SK-N-SH treated with all-trans-retinoic acid at 6 μM for 48 hours (cell line): Measurements from ENCODE around the gene FSD2.

ENCODE experiments used
- ATAC-seq: fragments of 200-7000 bp; cut with Tn5 transposase; 3 replicates; pipeline ENCODE4 v1.9.1; 2020; ENCODE audit warnings: mild to moderate bottlenecking, moderate library complexity
- ARNTL ChIP-seq: fragments of 450-650 bp; formaldehyde crosslinking; IDR thresholded peaks from 2 replicates; pipeline ENCODE4 v1.5.0; 2020; ENCODE audit warnings: low read depth, mild to moderate bottlenecking, moderate library complexity, borderline replicate concordance
- BACH2 ChIP-seq: fragments of 250-450 bp; sonication (Bioruptor Pico); IDR thresholded peaks from 2 replicates; pipeline ENCODE4 v1.9.0; 2021; ENCODE audit warnings: mild to moderate bottlenecking, borderline replicate concordance
- CSDC2 ChIP-seq: fragments of 250-450 bp; sonication (Bioruptor Pico); IDR thresholded peaks from 2 replicates; pipeline ENCODE4 v1.5.0; 2020; ENCODE audit warnings: mild to moderate bottlenecking, moderate library complexity
- ESRRG ChIP-seq: fragments of 250-450 bp; sonication (Bioruptor Pico); IDR thresholded peaks from 2 replicates; pipeline ENCODE4 v1.6.1; 2021; ENCODE audit warnings: mild to moderate bottlenecking
- GLIS3 ChIP-seq: fragments of 250-450 bp; sonication (Bioruptor Pico); IDR thresholded peaks from 2 replicates; pipeline ENCODE4 v1.5.0; 2020; ENCODE audit warnings: mild to moderate bottlenecking, moderate library complexity
- ISL1 ChIP-seq: fragments of 250-450 bp; sonication (Bioruptor Pico); IDR thresholded peaks from 2 replicates; pipeline ENCODE4 v2.1.2; 2022; ENCODE audit warnings: mild to moderate bottlenecking, moderate library complexity
- OSR1 ChIP-seq: fragments of 250-450 bp; sonication (Bioruptor Pico); IDR thresholded peaks from 2 replicates; pipeline ENCODE4 v1.8.0; 2022; ENCODE audit warnings: moderate library complexity, mild to moderate bottlenecking, inconsistent platforms
- PPARA ChIP-seq: fragments of 250-450 bp; sonication (Bioruptor Pico); IDR thresholded peaks from 2 replicates; pipeline ENCODE4 v1.5.0; 2020; ENCODE audit warnings: mild to moderate bottlenecking, borderline replicate concordance
- RARB ChIP-seq: fragments of 250-450 bp; sonication (Bioruptor Pico); IDR thresholded peaks from 2 replicates; pipeline ENCODE4 v1.8.0; 2021; ENCODE audit warnings: mild to moderate bottlenecking, moderate library complexity
- SNAI2 ChIP-seq: fragments of 250-450 bp; sonication (Bioruptor Pico); IDR thresholded peaks from 2 replicates; pipeline ENCODE4 v1.5.0; 2020; ENCODE audit warnings: mild to moderate bottlenecking, moderate library complexity
- TCF4 ChIP-seq: fragments of 250-450 bp; sonication (Bioruptor Pico); IDR thresholded peaks from 2 replicates; pipeline ENCODE4 v1.8.0; 2021; ENCODE audit warnings: mild to moderate bottlenecking, moderate library complexity, borderline replicate concordance
- TOX ChIP-seq: fragments of 250-450 bp; sonication (Bioruptor Pico); IDR thresholded peaks from 2 replicates; pipeline ENCODE4 v1.8.0; 2021; ENCODE audit warnings: mild to moderate bottlenecking, moderate library complexity, borderline replicate concordance
- ZC3H10 ChIP-seq: fragments of 250-450 bp; sonication (Bioruptor Pico); IDR thresholded peaks from 2 replicates; pipeline ENCODE4 v1.5.1; 2021; ENCODE audit warnings: mild to moderate bottlenecking, moderate library complexity
- ZFP3 ChIP-seq: fragments of 250-450 bp; sonication (Bioruptor Pico); IDR thresholded peaks from 2 replicates; pipeline ENCODE4 v1.5.0; 2020; ENCODE audit warnings: mild to moderate bottlenecking, moderate library complexity
- ZFP30 ChIP-seq: fragments of 450-650 bp; formaldehyde crosslinking; IDR thresholded peaks from 2 replicates; pipeline ENCODE4 v1.5.0; 2022; ENCODE audit warnings: mild to moderate bottlenecking, moderate library complexity
- ZNF565 ChIP-seq: fragments of 450-650 bp; formaldehyde crosslinking; conservative IDR thresholded peaks from 2 replicates; pipeline ENCODE4 v1.5.0; 2020; ENCODE audit warnings: low read depth, mild to moderate bottlenecking, moderate library complexity
- ZNF8 ChIP-seq: fragments of 450-650 bp; formaldehyde crosslinking; IDR thresholded peaks from 2 replicates; pipeline ENCODE4 v1.5.0; 2020; ENCODE audit warnings: mild to moderate bottlenecking, moderate library complexity
- TF ChIP-seq, protein P1 (sequence below): fragments of 250-450 bp; sonication (Bioruptor Pico); IDR thresholded peaks from 2 replicates; pipeline ENCODE4 v1.5.0; 2020; ENCODE audit warnings: mild to moderate bottlenecking, moderate library complexity
- TF ChIP-seq, protein P2 (sequence below): fragments of 250-450 bp; sonication (Bioruptor Pico); IDR thresholded peaks from 2 replicates; pipeline ENCODE4 v1.5.1; 2021; ENCODE audit warnings: mild to moderate bottlenecking, moderate library complexity
- TF ChIP-seq, protein P3 (sequence below): fragments of 250-450 bp; sonication (Bioruptor Pico); IDR thresholded peaks from 2 replicates; pipeline ENCODE4 v1.8.0; 2020; ENCODE audit warnings: mild to moderate bottlenecking, moderate library complexity, borderline replicate concordance
- TF ChIP-seq, protein P4 (sequence below): fragments of 250-450 bp; sonication (Bioruptor Pico); IDR thresholded peaks from 2 replicates; pipeline ENCODE4 v1.5.1; 2020; ENCODE audit warnings: low read depth, mild to moderate bottlenecking, moderate library complexity
- TF ChIP-seq, protein P5 (sequence below): fragments of 250-450 bp; sonication (Bioruptor Pico); IDR thresholded peaks from 2 replicates; pipeline ENCODE4 v1.8.0; 2021; ENCODE audit warnings: low read depth, mild to moderate bottlenecking, moderate library complexity, borderline replicate concordance

Gene FSD2

DNA sequence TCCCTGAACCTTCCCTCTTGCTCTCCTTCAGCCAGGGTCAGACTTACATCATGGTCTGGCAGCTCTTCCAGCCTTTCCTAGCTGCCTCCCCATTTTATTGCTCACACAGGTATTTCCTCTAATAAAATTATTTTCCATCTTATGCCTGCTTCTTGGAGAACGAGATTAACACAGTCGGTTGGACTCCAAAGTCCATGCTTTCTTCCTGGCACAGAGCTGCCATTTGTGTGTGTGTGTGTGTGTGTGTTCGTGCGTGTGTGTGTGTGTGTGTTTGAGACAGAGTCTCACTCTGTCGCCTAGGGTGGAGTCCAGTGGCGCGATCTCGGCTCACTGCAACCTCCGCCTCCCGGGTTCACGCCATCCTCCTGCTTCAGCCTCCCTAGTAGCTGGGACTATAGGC is 15.5 kb downstream of the FSD2 start:
- no peak for ATAC-seq
- TF ChIP-seq ZNF565 (CRISPR knock-in tag) (no peak), GLIS3 (CRISPR knock-in tag) (no peak), RARB (no peak), CSDC2 (no peak), ESRRG (CRISPR knock-in tag) (no peak), ZFP3 (no peak), BACH2 (CRISPR knock-in tag) (no peak), ZC3H10 (CRISPR knock-in tag) (no peak), OSR1 (CRISPR knock-in tag) (no peak), ZNF8 (CRISPR knock-in tag) (no peak), ZFP30 (CRISPR knock-in tag) (no peak), SNAI2 (CRISPR knock-in tag) (no peak), TOX (no peak)
- TF ChIP-seq, protein P1, sequence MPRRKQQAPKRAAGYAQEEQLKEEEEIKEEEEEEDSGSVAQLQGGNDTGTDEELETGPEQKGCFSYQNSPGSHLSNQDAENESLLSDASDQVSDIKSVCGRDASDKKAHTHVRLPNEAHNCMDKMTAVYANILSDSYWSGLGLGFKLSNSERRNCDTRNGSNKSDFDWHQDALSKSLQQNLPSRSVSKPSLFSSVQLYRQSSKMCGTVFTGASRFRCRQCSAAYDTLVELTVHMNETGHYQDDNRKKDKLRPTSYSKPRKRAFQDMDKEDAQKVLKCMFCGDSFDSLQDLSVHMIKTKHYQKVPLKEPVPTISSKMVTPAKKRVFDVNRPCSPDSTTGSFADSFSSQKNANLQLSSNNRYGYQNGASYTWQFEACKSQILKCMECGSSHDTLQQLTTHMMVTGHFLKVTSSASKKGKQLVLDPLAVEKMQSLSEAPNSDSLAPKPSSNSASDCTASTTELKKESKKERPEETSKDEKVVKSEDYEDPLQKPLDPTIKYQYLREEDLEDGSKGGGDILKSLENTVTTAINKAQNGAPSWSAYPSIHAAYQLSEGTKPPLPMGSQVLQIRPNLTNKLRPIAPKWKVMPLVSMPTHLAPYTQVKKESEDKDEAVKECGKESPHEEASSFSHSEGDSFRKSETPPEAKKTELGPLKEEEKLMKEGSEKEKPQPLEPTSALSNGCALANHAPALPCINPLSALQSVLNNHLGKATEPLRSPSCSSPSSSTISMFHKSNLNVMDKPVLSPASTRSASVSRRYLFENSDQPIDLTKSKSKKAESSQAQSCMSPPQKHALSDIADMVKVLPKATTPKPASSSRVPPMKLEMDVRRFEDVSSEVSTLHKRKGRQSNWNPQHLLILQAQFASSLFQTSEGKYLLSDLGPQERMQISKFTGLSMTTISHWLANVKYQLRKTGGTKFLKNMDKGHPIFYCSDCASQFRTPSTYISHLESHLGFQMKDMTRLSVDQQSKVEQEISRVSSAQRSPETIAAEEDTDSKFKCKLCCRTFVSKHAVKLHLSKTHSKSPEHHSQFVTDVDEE: no peak
- TF ChIP-seq, protein P2, sequence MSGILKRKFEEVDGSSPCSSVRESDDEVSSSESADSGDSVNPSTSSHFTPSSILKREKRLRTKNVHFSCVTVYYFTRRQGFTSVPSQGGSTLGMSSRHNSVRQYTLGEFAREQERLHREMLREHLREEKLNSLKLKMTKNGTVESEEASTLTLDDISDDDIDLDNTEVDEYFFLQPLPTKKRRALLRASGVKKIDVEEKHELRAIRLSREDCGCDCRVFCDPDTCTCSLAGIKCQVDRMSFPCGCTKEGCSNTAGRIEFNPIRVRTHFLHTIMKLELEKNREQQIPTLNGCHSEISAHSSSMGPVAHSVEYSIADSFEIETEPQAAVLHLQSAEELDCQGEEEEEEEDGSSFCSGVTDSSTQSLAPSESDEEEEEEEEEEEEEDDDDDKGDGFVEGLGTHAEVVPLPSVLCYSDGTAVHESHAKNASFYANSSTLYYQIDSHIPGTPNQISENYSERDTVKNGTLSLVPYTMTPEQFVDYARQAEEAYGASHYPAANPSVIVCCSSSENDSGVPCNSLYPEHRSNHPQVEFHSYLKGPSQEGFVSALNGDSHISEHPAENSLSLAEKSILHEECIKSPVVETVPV (CRISPR knock-in tag): no peak
- TF ChIP-seq, protein P3, sequence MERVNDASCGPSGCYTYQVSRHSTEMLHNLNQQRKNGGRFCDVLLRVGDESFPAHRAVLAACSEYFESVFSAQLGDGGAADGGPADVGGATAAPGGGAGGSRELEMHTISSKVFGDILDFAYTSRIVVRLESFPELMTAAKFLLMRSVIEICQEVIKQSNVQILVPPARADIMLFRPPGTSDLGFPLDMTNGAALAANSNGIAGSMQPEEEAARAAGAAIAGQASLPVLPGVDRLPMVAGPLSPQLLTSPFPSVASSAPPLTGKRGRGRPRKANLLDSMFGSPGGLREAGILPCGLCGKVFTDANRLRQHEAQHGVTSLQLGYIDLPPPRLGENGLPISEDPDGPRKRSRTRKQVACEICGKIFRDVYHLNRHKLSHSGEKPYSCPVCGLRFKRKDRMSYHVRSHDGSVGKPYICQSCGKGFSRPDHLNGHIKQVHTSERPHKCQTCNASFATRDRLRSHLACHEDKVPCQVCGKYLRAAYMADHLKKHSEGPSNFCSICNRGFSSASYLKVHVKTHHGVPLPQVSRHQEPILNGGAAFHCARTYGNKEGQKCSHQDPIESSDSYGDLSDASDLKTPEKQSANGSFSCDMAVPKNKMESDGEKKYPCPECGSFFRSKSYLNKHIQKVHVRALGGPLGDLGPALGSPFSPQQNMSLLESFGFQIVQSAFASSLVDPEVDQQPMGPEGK (CRISPR knock-in tag): no peak
- TF ChIP-seq, protein P4, sequence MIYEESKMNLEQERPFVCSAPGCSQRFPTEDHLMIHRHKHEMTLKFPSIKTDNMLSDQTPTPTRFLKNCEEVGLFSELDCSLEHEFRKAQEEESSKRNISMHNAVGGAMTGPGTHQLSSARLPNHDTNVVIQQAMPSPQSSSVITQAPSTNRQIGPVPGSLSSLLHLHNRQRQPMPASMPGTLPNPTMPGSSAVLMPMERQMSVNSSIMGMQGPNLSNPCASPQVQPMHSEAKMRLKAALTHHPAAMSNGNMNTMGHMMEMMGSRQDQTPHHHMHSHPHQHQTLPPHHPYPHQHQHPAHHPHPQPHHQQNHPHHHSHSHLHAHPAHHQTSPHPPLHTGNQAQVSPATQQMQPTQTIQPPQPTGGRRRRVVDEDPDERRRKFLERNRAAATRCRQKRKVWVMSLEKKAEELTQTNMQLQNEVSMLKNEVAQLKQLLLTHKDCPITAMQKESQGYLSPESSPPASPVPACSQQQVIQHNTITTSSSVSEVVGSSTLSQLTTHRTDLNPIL (CRISPR knock-in tag): no peak

DNA sequence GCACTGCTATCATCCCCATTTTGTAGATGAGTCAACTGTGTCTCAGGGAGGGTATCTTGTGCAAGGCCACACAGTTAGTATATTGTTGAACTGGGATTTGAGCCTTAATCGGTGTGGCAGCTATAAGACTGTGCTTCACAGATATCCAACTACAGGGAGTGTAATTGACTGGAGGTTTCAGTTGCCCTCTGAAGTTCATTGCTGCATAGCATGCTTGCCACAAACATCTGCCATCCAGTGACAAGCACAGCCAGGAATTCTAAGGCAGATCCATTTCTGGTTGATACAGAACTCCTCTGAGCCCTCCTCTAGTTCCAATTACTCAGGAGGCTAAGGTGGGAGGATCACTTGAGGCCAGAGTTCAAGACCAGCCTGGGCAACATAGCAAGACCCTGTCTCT is 16.4 kb downstream of the FSD2 start:
- TF ChIP-seq SNAI2 (CRISPR knock-in tag) (no peak), PPARA (CRISPR knock-in tag) (no peak), TOX (no peak), ZFP30 (CRISPR knock-in tag) (no peak), ESRRG (CRISPR knock-in tag) (no peak)
- no peak for ATAC-seq

DNA sequence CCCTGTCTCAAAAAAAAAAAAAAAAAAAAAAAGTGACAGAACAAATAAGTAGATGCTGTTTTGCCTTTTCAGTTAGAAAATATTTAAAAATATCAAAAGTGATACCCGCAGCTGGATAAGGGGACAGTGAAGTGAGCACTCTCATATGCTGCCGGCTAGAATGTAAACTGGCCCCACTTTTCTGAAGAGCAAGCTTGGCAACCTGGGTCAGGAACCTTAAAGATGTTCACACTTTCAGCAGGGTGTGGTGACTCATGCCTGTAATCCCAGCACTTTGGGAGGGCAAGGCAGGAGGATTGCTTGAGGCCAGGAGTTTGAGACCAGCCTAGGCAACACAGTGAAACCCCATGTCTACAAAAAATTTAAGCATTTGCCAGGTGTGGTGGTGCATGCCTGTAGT is 17.4 kb downstream of the FSD2 start:
- no peak for ATAC-seq
- TF ChIP-seq, protein P3 (CRISPR knock-in tag): no peak
- no peak for TF ChIP-seq BACH2 (CRISPR knock-in tag)
- TF ChIP-seq PPARA (CRISPR knock-in tag): no peak
- no peak for TF ChIP-seq ZNF565 (CRISPR knock-in tag)
- no peak for TF ChIP-seq CSDC2
- TF ChIP-seq, protein P2 (CRISPR knock-in tag): no peak
- TF ChIP-seq ISL1: no peak
- TF ChIP-seq GLIS3 (CRISPR knock-in tag): no peak
- no peak for TF ChIP-seq OSR1 (CRISPR knock-in tag)
- no peak for TF ChIP-seq ARNTL (CRISPR knock-in tag)
- TF ChIP-seq RARB: no peak
- no peak for TF ChIP-seq ZNF8 (CRISPR knock-in tag)
- no peak for TF ChIP-seq TCF4 (CRISPR knock-in tag)
- TF ChIP-seq, protein P4 (CRISPR knock-in tag): no peak
- TF ChIP-seq SNAI2 (CRISPR knock-in tag): no peak
- no peak for TF ChIP-seq ZC3H10 (CRISPR knock-in tag)
- TF ChIP-seq ESRRG (CRISPR knock-in tag): no peak
- TF ChIP-seq, protein P5, sequence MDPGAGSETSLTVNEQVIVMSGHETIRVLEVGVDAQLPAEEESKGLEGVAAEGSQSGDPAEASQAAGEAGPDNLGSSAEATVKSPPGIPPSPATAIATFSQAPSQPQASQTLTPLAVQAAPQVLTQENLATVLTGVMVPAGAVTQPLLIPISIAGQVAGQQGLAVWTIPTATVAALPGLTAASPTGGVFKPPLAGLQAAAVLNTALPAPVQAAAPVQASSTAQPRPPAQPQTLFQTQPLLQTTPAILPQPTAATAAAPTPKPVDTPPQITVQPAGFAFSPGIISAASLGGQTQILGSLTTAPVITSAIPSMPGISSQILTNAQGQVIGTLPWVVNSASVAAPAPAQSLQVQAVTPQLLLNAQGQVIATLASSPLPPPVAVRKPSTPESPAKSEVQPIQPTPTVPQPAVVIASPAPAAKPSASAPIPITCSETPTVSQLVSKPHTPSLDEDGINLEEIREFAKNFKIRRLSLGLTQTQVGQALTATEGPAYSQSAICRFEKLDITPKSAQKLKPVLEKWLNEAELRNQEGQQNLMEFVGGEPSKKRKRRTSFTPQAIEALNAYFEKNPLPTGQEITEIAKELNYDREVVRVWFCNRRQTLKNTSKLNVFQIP: no peak
- TF ChIP-seq ZFP3: no peak
